Testis (tissue), 2 donors: ENCODE measurements around the gene TUBG1.
"Not testable (repeated sequence)": the region's sequence is repeated elsewhere in the genome, so short reads cannot be mapped to it uniquely, and the experiment has no call there.

Source experiments
- POLR2A ChIP-seq: fragments of 450-650 bp; IDR thresholded peaks from one replicate; pipeline ENCODE4 v1.6.1; 2017; ENCODE audit warnings: antibody characterized with exemption, mild to moderate bottlenecking, moderate library complexity
- TF ChIP-seq, protein P1 (sequence below), 3 experiments: fragments of 450-650 bp in 2 of 3; fragments of 200-600 bp in 1 of 3; sonication (generic) in 1 of 3; IDR thresholded peaks; one replicate each; pipeline ENCODE4 v1.5.1; 2016 to 2019; ENCODE audit warnings: antibody characterized with exemption in 3 of 3, mild to moderate bottlenecking in 2 of 3, moderate library complexity in 1 of 3

DNA sequence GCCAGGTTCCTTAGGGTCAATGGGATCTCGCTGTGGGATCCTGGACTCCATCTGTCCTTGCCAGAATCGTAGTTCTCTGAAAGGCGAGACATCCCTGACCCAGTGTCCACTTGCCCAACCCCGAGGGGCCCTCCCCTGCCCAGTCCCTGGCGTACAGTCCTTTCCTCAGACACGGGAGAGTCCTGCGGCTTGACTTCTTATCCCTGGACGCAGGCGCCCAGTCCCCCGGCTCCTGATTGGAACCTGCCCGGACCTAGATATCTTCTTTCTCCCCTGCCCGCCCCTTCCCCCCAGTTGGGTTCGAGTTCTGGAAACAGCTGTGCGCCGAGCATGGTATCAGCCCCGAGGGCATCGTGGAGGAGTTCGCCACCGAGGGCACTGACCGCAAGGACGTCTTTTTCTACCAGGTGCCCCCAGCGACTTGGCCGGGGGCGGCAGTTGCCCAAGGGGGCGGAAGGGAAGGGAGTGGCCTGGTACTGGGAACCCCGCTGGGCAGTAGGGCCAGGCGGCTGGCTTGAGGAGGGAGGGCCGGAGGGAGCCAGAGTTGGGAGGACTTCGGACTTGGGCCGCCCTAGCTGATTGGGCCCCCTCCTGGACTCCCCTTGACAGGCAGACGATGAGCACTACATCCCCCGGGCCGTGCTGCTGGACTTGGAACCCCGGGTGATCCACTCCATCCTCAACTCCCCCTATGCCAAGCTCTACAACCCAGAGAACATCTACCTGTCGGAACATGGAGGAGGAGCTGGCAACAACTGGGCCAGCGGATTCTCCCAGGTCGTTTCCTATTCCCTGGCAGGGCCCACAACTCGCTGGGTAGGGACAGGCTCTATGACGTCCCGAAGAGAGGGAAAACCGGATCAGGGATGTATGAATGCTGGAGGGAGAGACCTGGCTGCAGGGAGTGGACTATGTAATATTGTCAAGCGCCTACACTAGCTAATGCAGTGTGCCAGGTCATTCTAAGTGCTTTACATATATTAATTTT, 625 bp downstream of the TUBG1 start:
- TF ChIP-seq, protein P1, sequence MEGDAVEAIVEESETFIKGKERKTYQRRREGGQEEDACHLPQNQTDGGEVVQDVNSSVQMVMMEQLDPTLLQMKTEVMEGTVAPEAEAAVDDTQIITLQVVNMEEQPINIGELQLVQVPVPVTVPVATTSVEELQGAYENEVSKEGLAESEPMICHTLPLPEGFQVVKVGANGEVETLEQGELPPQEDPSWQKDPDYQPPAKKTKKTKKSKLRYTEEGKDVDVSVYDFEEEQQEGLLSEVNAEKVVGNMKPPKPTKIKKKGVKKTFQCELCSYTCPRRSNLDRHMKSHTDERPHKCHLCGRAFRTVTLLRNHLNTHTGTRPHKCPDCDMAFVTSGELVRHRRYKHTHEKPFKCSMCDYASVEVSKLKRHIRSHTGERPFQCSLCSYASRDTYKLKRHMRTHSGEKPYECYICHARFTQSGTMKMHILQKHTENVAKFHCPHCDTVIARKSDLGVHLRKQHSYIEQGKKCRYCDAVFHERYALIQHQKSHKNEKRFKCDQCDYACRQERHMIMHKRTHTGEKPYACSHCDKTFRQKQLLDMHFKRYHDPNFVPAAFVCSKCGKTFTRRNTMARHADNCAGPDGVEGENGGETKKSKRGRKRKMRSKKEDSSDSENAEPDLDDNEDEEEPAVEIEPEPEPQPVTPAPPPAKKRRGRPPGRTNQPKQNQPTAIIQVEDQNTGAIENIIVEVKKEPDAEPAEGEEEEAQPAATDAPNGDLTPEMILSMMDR (IDR thresholded peaks at IDR 0.05) = not testable (repeated sequence)
- TF ChIP-seq POLR2A = not testable (repeated sequence)
